ENCODE results near the gene GRXCR1.

The GRXCR1 gene

GRCh38 chr4:42955746-42956505 lies 63.4 kb downstream of the GRXCR1 start:
- DNase-seq (ENCODE audit: insufficient read length, low spot score) (no peak), FAIRE-seq (no peak)
- TF ChIP-seq PAX5 (IDR thresholded peaks at IDR 0.05; ENCODE audit: insufficient read depth, low read length, severe bottlenecking) (no peak), POLR2AphosphoS5 (IDR thresholded peaks at IDR 0.05; ENCODE audit: low read depth, low read length) (no peak), SPI1 (IDR thresholded peaks at IDR 0.05; ENCODE audit: low read depth, low read length) (no peak), POLR2A (IDR thresholded peaks at IDR 0.05; ENCODE audit: low read depth, low read length) (no peak), POU2F2 (IDR thresholded peaks at IDR 0.05; ENCODE audit: low read depth, low read length) (no peak), TAF1 (IDR thresholded peaks at IDR 0.05; ENCODE audit: low read depth, low read length) (no peak)

- no peak for TF ChIP-seq PAX5 (IDR thresholded peaks at IDR 0.05; ENCODE audit: insufficient read depth, low read length, severe bottlenecking)
- no peak for TF ChIP-seq TAF1 (IDR thresholded peaks at IDR 0.05; ENCODE audit: low read depth, low read length)
- TF ChIP-seq POLR2A (IDR thresholded peaks at IDR 0.05; ENCODE audit: low read depth, low read length): no peak
- TF ChIP-seq POLR2AphosphoS5 (IDR thresholded peaks at IDR 0.05; ENCODE audit: low read depth, low read length): no peak
- no peak for TF ChIP-seq POU2F2 (IDR thresholded peaks at IDR 0.05; ENCODE audit: low read depth, low read length)
- TF ChIP-seq SPI1 (IDR thresholded peaks at IDR 0.05; ENCODE audit: low read depth, low read length): no peak
- FAIRE-seq (no peak), DNase-seq (ENCODE audit: insufficient read length, low spot score) (no peak)
Measured at GRCh38 chr4:42965326-42965725, 72.8 kb downstream of the GRXCR1 start.

GRCh38 chr4:42985976-42986375 lies 93.5 kb downstream of the GRXCR1 start:
- no peak for DNase-seq (ENCODE audit: insufficient read length, low spot score)
- TF ChIP-seq SPI1 (IDR thresholded peaks at IDR 0.05; ENCODE audit: low read depth, low read length) (no peak), POLR2AphosphoS5 (IDR thresholded peaks at IDR 0.05; ENCODE audit: low read depth, low read length) (no peak), TAF1 (IDR thresholded peaks at IDR 0.05; ENCODE audit: low read depth, low read length) (no peak), POU2F2 (IDR thresholded peaks at IDR 0.05; ENCODE audit: low read depth, low read length) (no peak), POLR2A (IDR thresholded peaks at IDR 0.05; ENCODE audit: low read depth, low read length) (no peak), PAX5 (IDR thresholded peaks at IDR 0.05; ENCODE audit: insufficient read depth, low read length, severe bottlenecking) (no peak)

GRCh38 chr4:42995343-42995944 lies 102.9 kb downstream of the GRXCR1 start:
- FAIRE-seq: peak; percentile 76
- no peak for TF ChIP-seq TAF1 (IDR thresholded peaks at IDR 0.05; ENCODE audit: low read depth, low read length)
- no peak for TF ChIP-seq POU2F2 (IDR thresholded peaks at IDR 0.05; ENCODE audit: low read depth, low read length)
- TF ChIP-seq PAX5 (IDR thresholded peaks at IDR 0.05; ENCODE audit: insufficient read depth, low read length, severe bottlenecking): no peak
- TF ChIP-seq SPI1 (IDR thresholded peaks at IDR 0.05; ENCODE audit: low read depth, low read length): 0 out of 2 replicates have a peak, but pooled peaks have one; percentile 2
- no peak for TF ChIP-seq POLR2A (IDR thresholded peaks at IDR 0.05; ENCODE audit: low read depth, low read length)
- peak; percentile 18 for DNase-seq (ENCODE audit: insufficient read length, low spot score)

More at GRCh38 chr4:42985976-42986375, 93.5 kb downstream of the GRXCR1 start:
- no peak for FAIRE-seq

- no peak for TF ChIP-seq POLR2AphosphoS5 (IDR thresholded peaks at IDR 0.05; ENCODE audit: low read depth, low read length)
- no peak for TF ChIP-seq POU2F2 (IDR thresholded peaks at IDR 0.05; ENCODE audit: low read depth, low read length)
- no peak for TF ChIP-seq SPI1 (IDR thresholded peaks at IDR 0.05; ENCODE audit: low read depth, low read length)
- TF ChIP-seq PAX5 (IDR thresholded peaks at IDR 0.05; ENCODE audit: insufficient read depth, low read length, severe bottlenecking): no peak
- TF ChIP-seq POLR2A (IDR thresholded peaks at IDR 0.05; ENCODE audit: low read depth, low read length): no peak
- FAIRE-seq (no peak), DNase-seq (ENCODE audit: insufficient read length, low spot score) (no peak)
Measured at GRCh38 chr4:43008793-43009192, 116.3 kb downstream of the GRXCR1 start.

- no peak for DNase-seq (ENCODE audit: insufficient read length, low spot score)
- TF ChIP-seq PAX5 (IDR thresholded peaks at IDR 0.05; ENCODE audit: insufficient read depth, low read length, severe bottlenecking): no peak
- no peak for TF ChIP-seq SPI1 (IDR thresholded peaks at IDR 0.05; ENCODE audit: low read depth, low read length)
- TF ChIP-seq POU2F2 (IDR thresholded peaks at IDR 0.05; ENCODE audit: low read depth, low read length): no peak
- no peak for TF ChIP-seq POLR2A (IDR thresholded peaks at IDR 0.05; ENCODE audit: low read depth, low read length)
- no peak for FAIRE-seq
Measured at GRCh38 chr4:43014256-43014655, 121.7 kb downstream of the GRXCR1 start.

GRCh38 chr4:43041632-43042031 lies 149.1 kb downstream of the GRXCR1 start:
- FAIRE-seq (no peak), DNase-seq (ENCODE audit: insufficient read length, low spot score) (no peak)
- TF ChIP-seq SPI1 (IDR thresholded peaks at IDR 0.05; ENCODE audit: low read depth, low read length) (no peak), TAF1 (IDR thresholded peaks at IDR 0.05; ENCODE audit: low read depth, low read length) (no peak), POLR2AphosphoS5 (IDR thresholded peaks at IDR 0.05; ENCODE audit: low read depth, low read length) (no peak), POLR2A (IDR thresholded peaks at IDR 0.05; ENCODE audit: low read depth, low read length) (no peak), PAX5 (IDR thresholded peaks at IDR 0.05; ENCODE audit: insufficient read depth, low read length, severe bottlenecking) (no peak), POU2F2 (IDR thresholded peaks at IDR 0.05; ENCODE audit: low read depth, low read length) (no peak)

GRCh38 chr4:43047058-43047457 lies 154.5 kb downstream of the GRXCR1 start:
- DNase-seq (ENCODE audit: insufficient read length, low spot score): no peak
- no peak for TF ChIP-seq POLR2AphosphoS5 (IDR thresholded peaks at IDR 0.05; ENCODE audit: low read depth, low read length)
- TF ChIP-seq TAF1 (IDR thresholded peaks at IDR 0.05; ENCODE audit: low read depth, low read length): no peak
- no peak for TF ChIP-seq POLR2A (IDR thresholded peaks at IDR 0.05; ENCODE audit: low read depth, low read length)
- no peak for TF ChIP-seq SPI1 (IDR thresholded peaks at IDR 0.05; ENCODE audit: low read depth, low read length)
- no peak for TF ChIP-seq POU2F2 (IDR thresholded peaks at IDR 0.05; ENCODE audit: low read depth, low read length)
- TF ChIP-seq PAX5 (IDR thresholded peaks at IDR 0.05; ENCODE audit: insufficient read depth, low read length, severe bottlenecking): no peak
- no peak for FAIRE-seq

GRCh38 chr4:43048570-43048969 lies 156.1 kb downstream of the GRXCR1 start:
- no peak for TF ChIP-seq POU2F2 (IDR thresholded peaks at IDR 0.05; ENCODE audit: low read depth, low read length)
- TF ChIP-seq POLR2AphosphoS5 (IDR thresholded peaks at IDR 0.05; ENCODE audit: low read depth, low read length): no peak
- no peak for TF ChIP-seq PAX5 (IDR thresholded peaks at IDR 0.05; ENCODE audit: insufficient read depth, low read length, severe bottlenecking)
- TF ChIP-seq SPI1 (IDR thresholded peaks at IDR 0.05; ENCODE audit: low read depth, low read length): no peak
- TF ChIP-seq POLR2A (IDR thresholded peaks at IDR 0.05; ENCODE audit: low read depth, low read length): no peak
- TF ChIP-seq TAF1 (IDR thresholded peaks at IDR 0.05; ENCODE audit: low read depth, low read length): no peak
- DNase-seq (ENCODE audit: insufficient read length, low spot score) (no peak), FAIRE-seq (no peak)

Measured in GM12891 (cell line).